T-cell (primary cell): ENCODE data around the gene PSMD1. TPM values are rescaled to one million over a fixed set of nuclear protein-coding genes. Genes with fewer than 3 reads are reported as not detected.

Experiments used
- ATAC-seq, 4 experiments: fragments of 200-7000 bp in 3 of 4; fragments of 150-1000 bp in 1 of 4; cut with Tn5 transposase; replicated peaks in 1 of 4; 1 replicate in 3 of 4; 2 replicates in 1 of 4; pipeline ENCODE4 v1.10.0; 2021; ENCODE audit warnings: moderate library complexity in 3 of 4, mild to moderate bottlenecking in 2 of 4, moderate number of reproducible peaks in 1 of 4
- CTCF ChIA-PET, 2 donors: fragments of 300-600 bp; sonication (Branson Sonifier 250); formaldehyde crosslinking; loops; one replicate each; lab custom pipeline; 2022; ENCODE audit warnings: antibody characterized with exemption in 2 of 2; lab: Charles Lee
- POLR2A ChIA-PET, 2 donors: fragments of 300-600 bp; sonication (Branson Sonifier 250); formaldehyde crosslinking; loops; one replicate each; lab custom pipeline; 2022; ENCODE audit warnings: antibody characterized with exemption in 2 of 2; lab: Charles Lee
- DNase-seq, 35 experiments: peaks; one replicate each; pipeline versions ENCODE4 v3.0.0 to v3.0.0-alpha.2; 2013 to 2023
- H3K27ac ChIP-seq: one replicate; pipeline ENCODE4 v1.5.1; 2013; ENCODE audit warnings: low read length
- H3K27me3 ChIP-seq, 2 experiments: replicated peaks in 1 of 2; 1 replicate in 1 of 2; 2 replicates in 1 of 2; pipeline versions ENCODE4 v1.6.1 to v1.7.0; 2013; ENCODE audit warnings: low read length in 1 of 2, mixed read lengths in 1 of 2; ENCODE audit not compliant: control insufficient read depth in 2 of 2, insufficient read depth in 2 of 2; ENCODE audit errors: extremely low read depth in 1 of 2
- H3K36me3 ChIP-seq, 2 donors: 1 replicate in 1 of 2; 2 replicates in 1 of 2; pipeline versions ENCODE4 v1.6.1 to v1.7.0; 2013; ENCODE audit warnings: low read length in 1 of 2; ENCODE audit not compliant: control insufficient read depth in 2 of 2, insufficient read depth in 1 of 2; ENCODE audit errors: extremely low read depth in 1 of 2
- H3K4me1 ChIP-seq, 2 experiments: 1 replicate in 1 of 2; 2 replicates in 1 of 2; pipeline versions ENCODE4 v1.6.1 to v1.7.0; 2013; ENCODE audit warnings: low read length in 2 of 2, mixed read lengths in 1 of 2; ENCODE audit not compliant: insufficient read depth in 2 of 2, control insufficient read depth in 1 of 2; ENCODE audit errors: extremely low read depth in 1 of 2
- H3K4me3 ChIP-seq, 2 donors: 1 replicate in 1 of 2; 2 replicates in 1 of 2; pipeline versions ENCODE4 v1.5.1 to v1.7.0; 2013; ENCODE audit warnings: mild to moderate bottlenecking in 2 of 2, low read length in 1 of 2, moderate library complexity in 1 of 2; ENCODE audit not compliant: control insufficient read depth in 1 of 2; ENCODE audit errors: extremely low read depth in 1 of 2
- H3K9me3 ChIP-seq: 2 replicates; pipeline ENCODE4 v1.7.0; 2013
- H3K27ac Mint-ChIP-seq, 2 donors: one replicate each; pipeline ENCODE4 v1.8.0; 2020 to 2021; ENCODE audit warnings: mild to moderate bottlenecking in 2 of 2, mixed read lengths in 2 of 2
- H3K27me3 Mint-ChIP-seq, 2 donors: one replicate each; pipeline ENCODE4 v1.8.0; 2021 to 2022; ENCODE audit warnings: mixed read lengths in 2 of 2
- H3K36me3 Mint-ChIP-seq: one replicate; pipeline ENCODE4 v1.8.0; 2021; ENCODE audit warnings: mixed read lengths
- H3K4me1 Mint-ChIP-seq, 3 donors: one replicate each; pipeline ENCODE4 v1.8.0; 2020 to 2022; ENCODE audit warnings: mixed read lengths in 3 of 3, mild to moderate bottlenecking in 1 of 3
- H3K4me3 Mint-ChIP-seq, 3 donors: one replicate each; pipeline ENCODE4 v1.8.0; 2020 to 2022; ENCODE audit warnings: mild to moderate bottlenecking in 3 of 3, mixed read lengths in 3 of 3, moderate library complexity in 3 of 3
- H3K9me3 Mint-ChIP-seq, 3 donors: one replicate each; pipeline ENCODE4 v1.8.0; 2020 to 2022; ENCODE audit warnings: mixed read lengths in 3 of 3
- WGBS: methylation state at CpG from one replicate; pipeline ENCODE4 v1.1.5; 2013; ENCODE audit warnings: missing lambda C conversion rate; ENCODE audit not compliant: insufficient coverage; 5-methylcytosine and 5-hydroxymethylcytosine counted together
- total RNA-seq, 35 experiments: library from RNA in 6 of 35; stranded (reverse) in 6 of 35; fragments of 120-200 nt in 1 of 35; gene quantifications; one replicate each; pipeline versions ENCODE4 v1.2.1 to v1.2.4 and lab custom pipeline; 2013 to 2026

Gene PSMD1
- total RNA-seq = 10 to 100 TPM; 39.5 to 48.2 (median 46.9) TPM
- 48.3 TPM for total RNA-seq (2013)
- total RNA-seq (lab: John Stamatoyannopoulos, UW) = 52.5 to 537 (median 87.4) reads per million in 29 experiments

DNA sequence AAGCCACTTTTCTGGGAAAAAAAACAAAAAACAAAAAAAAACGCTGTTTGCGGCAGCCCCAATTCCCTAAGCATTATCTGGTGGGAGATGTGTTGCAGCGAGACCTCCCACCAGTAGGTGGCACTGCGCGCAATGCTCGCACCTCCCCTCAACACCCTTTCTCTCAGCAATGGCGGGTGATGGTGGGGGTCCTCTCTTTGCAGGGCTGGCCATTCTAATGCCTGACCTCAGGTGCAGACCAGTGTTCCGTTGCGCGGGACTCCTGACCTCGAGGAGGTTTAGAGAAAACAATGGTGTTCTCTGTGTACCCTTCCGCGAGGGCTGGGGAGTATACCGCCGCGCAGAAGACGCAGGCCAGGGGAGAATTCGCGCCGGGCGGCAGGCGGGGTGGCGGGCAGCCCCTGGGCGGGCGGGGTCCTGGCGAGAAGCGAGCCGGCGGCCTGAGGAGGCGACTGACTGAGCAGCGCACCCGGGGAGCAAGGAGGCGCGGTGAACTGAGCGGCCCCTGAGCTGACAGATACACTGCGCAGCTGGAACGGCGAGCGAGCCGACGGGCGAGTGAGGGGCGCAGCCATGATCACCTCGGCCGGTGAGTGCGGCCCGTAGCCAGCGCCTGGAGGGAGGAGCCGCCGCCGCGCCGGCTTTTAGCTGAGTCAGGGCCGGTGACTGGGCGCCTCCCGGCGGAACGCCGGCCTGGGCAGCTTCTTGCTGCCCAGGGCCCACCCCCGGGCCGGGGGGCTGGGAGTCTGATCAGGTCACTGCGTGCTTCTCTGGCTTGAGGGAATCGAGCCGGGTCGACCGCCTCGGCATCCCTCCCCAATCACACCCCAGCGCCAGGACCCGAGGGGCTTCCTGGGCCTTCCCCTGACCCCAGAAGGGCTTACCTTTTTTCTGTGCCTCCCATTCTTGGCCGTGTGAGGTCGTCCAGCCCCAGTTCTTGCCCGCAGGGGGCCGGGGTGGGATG lies at the start of gene PSMD1:
TSS of gene PSMD1 (plus strand) at position 415 of the 964 bp plus-strand sequence. CDS start at position 574, 159 bp downstream.
- POLR2A ChIA-PET = interaction anchor here in 1 of 2 donors (0.6 to 1.2 kb wide), 2 partner anchors 408 to 1144 kb away, joined by 3 to 4 read pairs; partner anchors contain the start of gene NCL
- Histone ChIP-seq H3K4me1 (peaks cover 21 to 31% of the 10 kb centered on the region in 2 experiments), H3K9me3 (no peaks in the 10 kb centered on the region), H3K27me3 (peaks cover 0 to 7% of the 10 kb centered on the region in 2 experiments), H3K4me3 (peak within 1 kb of the TSS; percentile 92 to 96), H3K27ac (peak within 1 kb of the TSS; percentile 86), H3K36me3 (peaks cover 0 to 6% of the 10 kb centered on the region in 2 donors)
- H3K4me1 Mint-ChIP-seq = peaks cover 56 to 60% (median 57%) of the 10 kb centered on the region in 3 donors
- ATAC-seq (peak; percentile 83 to 89 (median 84)), DNase-seq (peak; percentile 83 to 98 (median 91))
- H3K27me3 Mint-ChIP-seq = peaks cover 0 to 3% of the 10 kb centered on the region in 2 donors
- H3K27ac Mint-ChIP-seq = peak within 1 kb of the TSS; percentile 100
- WGBS = under 1% methylated on average over 62 of the region's 73 CpGs
- no peaks in the 10 kb centered on the region for H3K9me3 Mint-ChIP-seq
- CTCF ChIA-PET = interaction anchor here (0.7 to 1.3 kb wide), 6 partner anchors 11 to 233 kb away, joined by 3 to 6 read pairs (median 4); partner anchors contain the start of gene HTR2B (in 1 of the 2)
- H3K36me3 Mint-ChIP-seq = peaks cover 4% of the 10 kb centered on the region
- H3K4me3 Mint-ChIP-seq = peak within 1 kb of the TSS; percentile 89 to 98 (median 96)

DNA sequence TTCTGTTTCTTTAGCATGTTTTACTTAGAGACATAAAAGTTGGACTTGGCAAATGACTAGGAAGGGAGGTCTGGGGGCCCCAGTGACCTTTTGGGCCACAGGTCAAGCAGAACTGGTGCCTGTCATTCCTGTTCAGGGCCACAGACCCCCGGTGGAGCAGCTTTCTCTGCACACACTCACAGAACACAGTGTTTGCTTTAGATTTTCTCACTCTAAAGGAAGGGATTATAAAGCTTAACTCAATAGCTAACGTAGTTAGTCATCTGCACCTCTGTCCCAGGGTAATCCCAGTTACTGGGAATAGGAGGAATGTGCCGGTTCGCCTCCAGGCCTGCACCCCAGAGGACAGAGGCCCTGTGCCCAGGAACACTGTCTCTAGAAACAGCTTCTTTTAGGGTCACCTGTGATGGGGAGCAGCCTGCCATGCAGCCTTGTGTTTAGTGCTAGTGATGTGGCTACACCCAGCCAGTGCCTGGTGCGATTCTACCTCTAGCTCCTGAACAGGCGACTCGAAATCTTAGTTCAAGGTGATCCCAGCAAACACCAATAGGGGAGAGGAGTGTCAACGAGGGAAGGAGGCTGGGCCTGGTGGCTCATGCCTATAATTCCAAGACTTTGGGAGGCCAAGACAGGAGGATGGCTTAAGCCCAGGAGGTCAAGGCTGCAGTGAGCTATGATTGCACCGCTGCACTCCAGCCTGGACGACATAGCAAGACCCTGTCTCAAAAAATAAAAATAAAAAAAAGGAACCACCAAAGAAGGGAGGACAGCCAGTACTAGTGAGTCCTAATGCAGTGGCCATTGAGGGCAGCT lies 49.2 kb upstream of the PSMD1 start:
- ChIA-PET POLR2A (no interaction called here), CTCF (interaction anchor here in 1 of 2 donors (0.6 kb wide), 1 partner anchor 15 kb away, joined by 8 read pairs; no protein-coding TSS in a partner anchor)
- WGBS = 81% methylated on average over 4 of the region's 10 CpGs
- peaks cover 0 to 11% (median 10%) of the 10 kb centered on the region in 3 donors for H3K9me3 Mint-ChIP-seq
- H3K4me1 Mint-ChIP-seq = no peaks in the 10 kb centered on the region
- ATAC-seq (no peak), DNase-seq (no peak)
- H3K27ac ChIP-seq = no peak overlapping the region
- peaks cover 0 to 36% of the 10 kb centered on the region in 2 experiments for H3K27me3 ChIP-seq
- H3K36me3 Mint-ChIP-seq = no peaks in the 10 kb centered on the region
- H3K4me3 ChIP-seq = no peak overlapping the region
- no peak overlapping the region for H3K27ac Mint-ChIP-seq
- H3K9me3 ChIP-seq = no peaks in the 10 kb centered on the region
- H3K4me3 Mint-ChIP-seq = no peak overlapping the region
- no peaks in the 10 kb centered on the region for H3K36me3 ChIP-seq
- no peaks in the 10 kb centered on the region for H3K4me1 ChIP-seq
- H3K27me3 Mint-ChIP-seq = peaks cover 5 to 18% of the 10 kb centered on the region in 2 donors

DNA sequence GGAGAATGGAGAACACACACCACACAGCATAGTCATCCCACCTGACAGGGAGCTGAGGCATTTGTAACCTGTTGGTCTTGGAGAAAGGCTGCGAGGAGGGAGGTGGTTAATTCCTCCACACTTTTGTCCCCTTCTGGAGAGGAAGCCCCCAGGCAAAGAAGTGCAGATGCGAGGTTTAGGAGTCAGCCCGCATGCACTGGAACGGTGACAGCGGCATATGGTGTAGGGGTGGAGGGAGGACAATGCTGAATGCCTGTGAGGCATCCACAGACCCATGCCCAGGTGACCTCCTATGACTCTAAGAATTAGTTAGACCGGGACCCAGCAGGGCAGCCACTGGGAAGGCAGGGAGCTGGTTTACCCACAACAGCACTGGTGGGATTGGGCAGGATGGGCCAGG lies 48.5 kb upstream of the PSMD1 start:
- Histone ChIP-seq H3K36me3 (no peaks in the 10 kb centered on the region), H3K4me3 (no peak overlapping the region), H3K27ac (no peak overlapping the region), H3K27me3 (peaks cover 2 to 29% of the 10 kb centered on the region in 2 experiments), H3K9me3 (no peaks in the 10 kb centered on the region), H3K4me1 (no peaks in the 10 kb centered on the region)
- ChIA-PET POLR2A (no interaction called here), CTCF (no interaction called here)
- DNase-seq = no peak
- no peaks in the 10 kb centered on the region for H3K36me3 Mint-ChIP-seq
- no CpG with 5 or more reads among the region's 6 CpGs for WGBS
- no peaks in the 10 kb centered on the region for H3K4me1 Mint-ChIP-seq
- peaks cover 0 to 11% (median 10%) of the 10 kb centered on the region in 3 donors for H3K9me3 Mint-ChIP-seq
- ATAC-seq = no peak
- no peak overlapping the region for H3K27ac Mint-ChIP-seq
- peaks cover 7 to 16% of the 10 kb centered on the region in 2 donors for H3K27me3 Mint-ChIP-seq
- no peak overlapping the region for H3K4me3 Mint-ChIP-seq

DNA sequence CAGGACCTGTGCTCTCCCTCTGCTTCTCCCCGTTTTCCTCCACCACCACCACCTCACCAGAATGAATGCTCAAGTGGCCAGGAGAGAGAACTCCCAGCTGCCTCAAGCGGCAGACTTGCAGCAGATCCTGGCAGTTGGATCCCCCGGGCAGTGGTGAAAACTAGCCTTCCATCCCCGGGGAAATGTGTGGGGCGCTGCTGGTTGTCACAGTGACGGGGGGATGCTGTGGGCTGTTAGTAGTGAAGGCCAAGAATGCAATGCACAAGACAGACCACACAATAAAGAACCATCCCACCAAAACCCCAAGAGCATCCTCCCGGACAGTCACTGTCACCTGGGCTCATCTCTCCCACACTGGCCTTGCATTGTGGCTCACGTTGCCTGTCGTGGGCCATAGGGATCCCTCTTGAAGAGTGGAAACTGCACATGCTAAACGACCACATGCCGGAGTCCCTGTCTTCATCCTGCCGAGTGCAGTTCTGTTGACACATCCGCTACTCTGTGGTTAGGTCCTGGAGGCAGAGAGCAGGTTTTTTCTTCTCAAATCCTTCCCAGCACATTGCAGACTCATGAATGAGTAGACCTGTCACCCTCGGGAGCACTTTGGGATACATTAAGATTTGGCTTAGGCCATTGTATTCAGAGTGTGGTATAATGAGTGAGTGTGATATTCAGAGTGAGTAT lies 47.3 kb upstream of the PSMD1 start:
- H3K9me3 ChIP-seq = no peaks in the 10 kb centered on the region
- no peaks in the 10 kb centered on the region for H3K36me3 ChIP-seq
- Mint-ChIP-seq H3K9me3 (peaks cover 0 to 11% (median 10%) of the 10 kb centered on the region in 3 donors), H3K4me3 (no peak overlapping the region), H3K27me3 (peaks cover 7 to 12% of the 10 kb centered on the region in 2 donors), H3K27ac (no peak overlapping the region), H3K36me3 (no peaks in the 10 kb centered on the region), H3K4me1 (no peaks in the 10 kb centered on the region)
- DNase-seq (no peak), ATAC-seq (no peak)
- POLR2A ChIA-PET = no interaction called here
- no peak overlapping the region for H3K27ac ChIP-seq
- WGBS = 72% methylated on average over 9 of the region's 14 CpGs
- CTCF ChIA-PET = no interaction called here
- no peak overlapping the region for H3K4me3 ChIP-seq
- H3K4me1 ChIP-seq = no peaks in the 10 kb centered on the region
- H3K27me3 ChIP-seq = peaks cover 2 to 25% of the 10 kb centered on the region in 2 experiments

DNA sequence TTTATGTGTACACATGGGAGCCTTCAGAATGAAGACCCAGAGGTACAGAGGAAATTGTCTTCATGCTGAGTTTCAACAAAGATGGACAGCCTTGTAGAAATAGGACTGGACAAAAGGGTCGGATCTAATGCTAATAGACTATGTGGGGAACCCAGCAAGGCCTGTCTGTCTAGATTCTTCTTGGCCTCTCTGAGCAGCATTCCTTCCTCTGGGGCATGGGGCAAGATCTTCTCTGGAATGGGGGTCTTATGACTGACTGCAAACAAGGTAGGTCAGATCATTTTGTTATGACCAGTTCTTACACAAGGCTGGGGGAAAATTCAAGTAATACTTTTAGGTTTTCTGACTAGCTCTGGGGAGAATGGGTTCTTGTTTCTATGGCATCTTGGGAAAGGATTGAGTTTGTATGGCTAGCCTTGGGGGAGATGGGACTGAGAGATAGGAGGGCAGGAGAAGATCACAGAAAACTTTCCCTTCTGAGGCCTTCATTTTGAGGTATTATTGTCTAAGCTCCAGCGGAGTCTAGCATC lies 46.4 kb upstream of the PSMD1 start:
- CTCF ChIA-PET = no interaction called here
- no peaks in the 10 kb centered on the region for H3K4me1 Mint-ChIP-seq
- DNase-seq (no peak), ATAC-seq (no peak)
- H3K36me3 Mint-ChIP-seq = no peaks in the 10 kb centered on the region
- POLR2A ChIA-PET = no interaction called here
- Histone ChIP-seq H3K9me3 (no peaks in the 10 kb centered on the region), H3K27ac (no peak overlapping the region), H3K4me1 (no peaks in the 10 kb centered on the region), H3K36me3 (no peaks in the 10 kb centered on the region), H3K4me3 (no peak overlapping the region), H3K27me3 (peaks cover 2 to 34% of the 10 kb centered on the region in 2 experiments)
- H3K27me3 Mint-ChIP-seq = peaks cover 7 to 17% of the 10 kb centered on the region in 2 donors
- no peak overlapping the region for H3K4me3 Mint-ChIP-seq
- no peak overlapping the region for H3K27ac Mint-ChIP-seq
- peaks cover 0 to 4% (median 4%) of the 10 kb centered on the region in 3 donors for H3K9me3 Mint-ChIP-seq
- 89% methylated on average over 2 of the region's 2 CpGs for WGBS
